Measurements from ENCODE around the gene SLC43A3.

The SLC43A3 gene

GRCh38 chr11:57377107-57377506 is 49.8 kb downstream of the SLC43A3 start:
- TF ChIP-seq ZFX (IDR thresholded peaks at IDR 0.05; ENCODE audit: borderline replicate concordance) (no peak), CTCF (IDR thresholded peaks at IDR 0.05) (no peak)
- no peak overlapping the region for H3K27ac ChIP-seq

GRCh38 chr11:57376095-57377090 is 50.5 kb downstream of the SLC43A3 start:
- TF ChIP-seq CTCF (IDR thresholded peaks at IDR 0.05) (no peak), ZFX (IDR thresholded peaks at IDR 0.05; ENCODE audit: borderline replicate concordance) (no peak)
- H3K27ac ChIP-seq: no peak overlapping the region

GRCh38 chr11:57375490-57375889 is 51.4 kb downstream of the SLC43A3 start:
- H3K27ac ChIP-seq: no peak overlapping the region
- TF ChIP-seq ZFX (IDR thresholded peaks at IDR 0.05; ENCODE audit: borderline replicate concordance): no peak

GRCh38 chr11:57374966-57375365 is 52.0 kb downstream of the SLC43A3 start:
- TF ChIP-seq CTCF (IDR thresholded peaks at IDR 0.05) (no peak), ZFX (IDR thresholded peaks at IDR 0.05; ENCODE audit: borderline replicate concordance) (no peak)
- no peak overlapping the region for H3K27ac ChIP-seq

GRCh38 chr11:57373146-57373545 is 53.8 kb downstream of the SLC43A3 start:
- TF ChIP-seq ZFX (IDR thresholded peaks at IDR 0.05; ENCODE audit: borderline replicate concordance) (no peak), CTCF (IDR thresholded peaks at IDR 0.05) (no peak)
- no peak overlapping the region for H3K27ac ChIP-seq

GRCh38 chr11:57370941-57371340 is 56.0 kb downstream of the SLC43A3 start:
- TF ChIP-seq ZFX (IDR thresholded peaks at IDR 0.05; ENCODE audit: borderline replicate concordance): no peak
- no peak for TF ChIP-seq CTCF (IDR thresholded peaks at IDR 0.05)
- H3K27ac ChIP-seq: no peak overlapping the region

- H3K27ac ChIP-seq: no peak overlapping the region
- TF ChIP-seq CTCF (IDR thresholded peaks at IDR 0.05): no peak
- TF ChIP-seq ZFX (IDR thresholded peaks at IDR 0.05; ENCODE audit: borderline replicate concordance): no peak
Measured at GRCh38 chr11:57370251-57370650, 56.7 kb downstream of the SLC43A3 start.

Data from 22Rv1 (cell line).